Osteocyte (in vitro differentiated cells): ENCODE measurements around the gene COMT. TPM values are rescaled to one million over a fixed set of nuclear protein-coding genes. Genes with fewer than 3 reads are reported as not detected.

Source experiments
- DNase-seq: peaks from one replicate; pipeline ENCODE4 v3.0.0; 2021; ENCODE audit warnings: mixed read lengths; ENCODE audit not compliant: unreplicated experiment; ENCODE audit errors: extremely low spot score
- H3K27ac Mint-ChIP-seq: one replicate; pipeline ENCODE4 v1.8.0; 2021; ENCODE audit warnings: mild to moderate bottlenecking, mixed read lengths; ENCODE audit not compliant: unreplicated experiment
- H3K27me3 Mint-ChIP-seq: one replicate; pipeline ENCODE4 v1.8.0; 2021; ENCODE audit warnings: mixed read lengths; ENCODE audit not compliant: unreplicated experiment
- H3K36me3 Mint-ChIP-seq: one replicate; pipeline ENCODE4 v1.8.0; 2021; ENCODE audit warnings: mixed read lengths; ENCODE audit not compliant: unreplicated experiment
- H3K4me1 Mint-ChIP-seq: one replicate; pipeline ENCODE4 v1.8.0; 2021; ENCODE audit warnings: mixed read lengths; ENCODE audit not compliant: unreplicated experiment
- H3K4me3 Mint-ChIP-seq: one replicate; pipeline ENCODE4 v1.8.0; 2021; ENCODE audit warnings: mild to moderate bottlenecking, moderate library complexity, mixed read lengths; ENCODE audit not compliant: unreplicated experiment
- H3K9me3 Mint-ChIP-seq: one replicate; pipeline ENCODE4 v1.8.0; 2021; ENCODE audit warnings: mixed read lengths; ENCODE audit not compliant: unreplicated experiment
- microRNA-seq: library from miRNA; unstranded; fragments of <30 nt; microRNA quantifications from one replicate; pipeline ENCODE4 v1.1.0, GENCODE V29; 2020; ENCODE audit not compliant: unreplicated experiment
- total RNA-seq: library from RNA; stranded (reverse); gene quantifications from 2 replicates; pipeline ENCODE4 v1.2.1, GENCODE V29; 2021
- TF ChIP-seq, protein P1 (sequence below): fragments of 200-600 bp; sonication (generic); IDR thresholded peaks from 2 replicates; pipeline ENCODE4 v1.5.0; 2021; ENCODE audit warnings: antibody characterized with exemption, mild to moderate bottlenecking, moderate library complexity

COMT gene
- total RNA-seq, 1 donor from 2014 or later, result 92.1 TPM

DNA sequence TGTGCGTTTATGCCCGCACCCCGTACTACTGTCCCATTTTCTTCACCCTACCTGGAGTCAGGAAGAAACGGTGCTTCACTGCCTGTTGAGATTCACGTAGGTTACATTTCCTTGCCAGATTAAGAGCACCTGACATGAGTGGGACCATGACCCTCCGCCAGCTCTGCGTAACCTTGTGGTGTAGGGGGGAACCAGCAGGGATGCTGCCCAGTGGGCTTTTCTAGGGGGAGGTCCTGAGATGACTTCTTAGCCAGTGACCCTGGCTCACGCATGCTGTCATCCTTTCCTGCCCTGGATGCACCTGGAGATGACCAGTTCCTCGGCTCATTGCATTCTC, 76.0 kb downstream of the COMT start:
- peaks cover 23% of the 10 kb centered on the region for H3K4me1 Mint-ChIP-seq
- H3K27me3 Mint-ChIP-seq, result peaks cover 17% of the 10 kb centered on the region
- H3K36me3 Mint-ChIP-seq, result no peaks in the 10 kb centered on the region
- DNase-seq, result no peak
- no peaks in the 10 kb centered on the region for H3K9me3 Mint-ChIP-seq
- no peak overlapping the region for H3K27ac Mint-ChIP-seq
- H3K4me3 Mint-ChIP-seq, result no peak overlapping the region
- TF ChIP-seq, protein P1, sequence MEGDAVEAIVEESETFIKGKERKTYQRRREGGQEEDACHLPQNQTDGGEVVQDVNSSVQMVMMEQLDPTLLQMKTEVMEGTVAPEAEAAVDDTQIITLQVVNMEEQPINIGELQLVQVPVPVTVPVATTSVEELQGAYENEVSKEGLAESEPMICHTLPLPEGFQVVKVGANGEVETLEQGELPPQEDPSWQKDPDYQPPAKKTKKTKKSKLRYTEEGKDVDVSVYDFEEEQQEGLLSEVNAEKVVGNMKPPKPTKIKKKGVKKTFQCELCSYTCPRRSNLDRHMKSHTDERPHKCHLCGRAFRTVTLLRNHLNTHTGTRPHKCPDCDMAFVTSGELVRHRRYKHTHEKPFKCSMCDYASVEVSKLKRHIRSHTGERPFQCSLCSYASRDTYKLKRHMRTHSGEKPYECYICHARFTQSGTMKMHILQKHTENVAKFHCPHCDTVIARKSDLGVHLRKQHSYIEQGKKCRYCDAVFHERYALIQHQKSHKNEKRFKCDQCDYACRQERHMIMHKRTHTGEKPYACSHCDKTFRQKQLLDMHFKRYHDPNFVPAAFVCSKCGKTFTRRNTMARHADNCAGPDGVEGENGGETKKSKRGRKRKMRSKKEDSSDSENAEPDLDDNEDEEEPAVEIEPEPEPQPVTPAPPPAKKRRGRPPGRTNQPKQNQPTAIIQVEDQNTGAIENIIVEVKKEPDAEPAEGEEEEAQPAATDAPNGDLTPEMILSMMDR, result no peak

DNA sequence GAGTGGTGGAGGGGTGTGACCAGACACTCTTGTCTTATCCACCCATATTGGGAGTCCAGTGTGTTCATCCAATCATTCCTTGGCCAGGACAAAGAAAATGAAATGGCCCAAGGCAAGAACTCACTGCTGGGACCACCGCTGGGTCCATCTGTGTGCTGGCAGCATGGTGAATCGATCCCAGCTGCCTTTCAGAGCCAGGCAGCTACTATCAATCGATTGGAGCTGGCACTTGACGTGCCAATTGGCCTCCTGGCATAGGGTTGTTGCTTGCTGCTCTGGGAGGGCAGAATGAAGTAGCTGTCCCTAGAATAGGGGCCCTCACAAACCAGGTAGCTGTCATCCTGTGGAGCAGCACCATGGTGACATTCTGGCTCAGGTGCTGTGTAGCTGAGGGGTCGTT, 76.4 kb downstream of the COMT start:
- Mint-ChIP-seq H3K36me3 (no peaks in the 10 kb centered on the region), H3K27ac (no peak overlapping the region), H3K9me3 (no peaks in the 10 kb centered on the region), H3K4me3 (no peak overlapping the region), H3K4me1 (peaks cover 24% of the 10 kb centered on the region), H3K27me3 (peaks cover 17% of the 10 kb centered on the region)
- DNase-seq, result no peak
- TF ChIP-seq, protein P1, result no peak

Small RNA genes lying within 50 kb of the gene (microRNA-seq; reads per million reads assigned to microRNA genes)
- gene MIR4761, result not detected

Other genes with a start within 250 kb of the COMT start
- 103 and 108 TPM in 2 replicates for gene SEPTIN5, start 227.3 kb upstream of the COMT start, total RNA-seq
- 28.6 and 34.1 TPM in 2 replicates for gene GP1BB, start 218.2 kb upstream of the COMT start, total RNA-seq
- 22.5 and 24.2 TPM in 2 replicates for gene TBX1, start 181.0 kb upstream of the COMT start, total RNA-seq
- gene GNB1L, start 86.9 kb upstream of the COMT start, total RNA-seq, result 6.0 and 6.1 TPM in 2 replicates
- gene RTL10, start 86.9 kb upstream of the COMT start, total RNA-seq, result 28.5 and 30.4 TPM in 2 replicates
- gene TXNRD2, start within 50 bp of the COMT start, total RNA-seq, result 12.6 and 13.1 TPM in 2 replicates
- 26.5 and 29.3 TPM in 2 replicates for gene ARVCF, start 75.1 kb downstream of the COMT start, total RNA-seq
- gene TANGO2, start 79.3 kb downstream of the COMT start, total RNA-seq, result 24.9 and 28.1 TPM in 2 replicates
- 44.0 and 45.1 TPM in 2 replicates for gene DGCR8, start 138.5 kb downstream of the COMT start, total RNA-seq
- 97.0 and 104 TPM in 2 replicates for gene RANBP1, start 174.3 kb downstream of the COMT start, total RNA-seq
- gene TRMT2A, start 175.5 kb downstream of the COMT start, total RNA-seq, result 60.8 and 62.9 TPM in 2 replicates
- 102 and 108 TPM in 2 replicates for gene ZDHHC8, start 190.0 kb downstream of the COMT start, total RNA-seq
- gene CCDC188, start 209.3 kb downstream of the COMT start, total RNA-seq, result 0.56 and 1.6 TPM in 2 replicates